Measurements from ENCODE around the gene TMEM144. TPM values are rescaled to one million over a fixed set of nuclear protein-coding genes. Genes with fewer than 3 reads are reported as not detected.

TMEM144 gene
- polyA plus RNA-seq, 10 donors = 1.2 to 5.4 (median 2.2) TPM

DNA sequence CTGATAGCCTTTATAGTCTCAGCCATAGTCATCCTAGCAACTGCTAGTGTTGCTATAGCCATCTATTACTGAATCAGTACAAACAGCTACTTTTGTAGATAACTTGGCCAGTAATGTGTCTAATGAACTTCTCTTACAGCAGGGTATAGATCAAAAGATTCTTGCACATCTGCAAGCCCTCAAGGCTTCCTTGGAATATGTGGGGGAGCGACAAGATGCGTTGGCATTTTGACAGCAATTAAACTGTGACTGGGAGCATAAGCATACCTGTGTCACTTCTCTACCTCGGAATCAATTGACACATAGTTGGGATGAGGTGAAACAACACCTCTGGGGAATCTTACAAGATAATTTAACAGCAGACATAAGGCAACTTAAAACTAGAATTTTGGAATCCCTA lies 87.6 kb downstream of the TMEM144 start:
- DNase-seq = no peak

DNA sequence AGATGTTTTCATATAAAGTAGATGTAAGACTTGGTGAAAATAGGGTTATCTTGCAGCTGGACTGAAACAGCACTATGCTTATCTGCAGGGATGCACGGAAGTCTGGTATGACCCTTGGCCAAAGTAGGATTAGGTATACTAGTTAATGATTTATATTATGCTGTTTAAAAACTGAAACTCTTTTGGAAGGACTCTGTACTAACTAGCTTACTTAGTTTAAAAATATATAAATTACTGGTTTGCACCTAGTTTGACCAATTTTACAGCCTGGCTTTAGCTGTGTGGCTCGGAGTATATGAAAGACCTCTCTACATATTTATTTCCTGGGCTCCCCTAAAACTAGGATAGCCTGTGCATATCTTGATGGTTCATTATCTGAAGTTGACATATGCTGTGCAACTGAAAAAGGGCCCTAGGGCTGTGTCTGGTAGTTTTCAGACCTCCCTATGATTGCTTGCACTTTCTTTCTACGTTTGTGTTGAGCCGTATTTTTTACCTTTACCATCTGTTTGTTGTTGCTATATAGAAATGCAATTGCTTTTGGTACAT lies 89.2 kb downstream of the TMEM144 start:
- DNase-seq = no peak

DNA sequence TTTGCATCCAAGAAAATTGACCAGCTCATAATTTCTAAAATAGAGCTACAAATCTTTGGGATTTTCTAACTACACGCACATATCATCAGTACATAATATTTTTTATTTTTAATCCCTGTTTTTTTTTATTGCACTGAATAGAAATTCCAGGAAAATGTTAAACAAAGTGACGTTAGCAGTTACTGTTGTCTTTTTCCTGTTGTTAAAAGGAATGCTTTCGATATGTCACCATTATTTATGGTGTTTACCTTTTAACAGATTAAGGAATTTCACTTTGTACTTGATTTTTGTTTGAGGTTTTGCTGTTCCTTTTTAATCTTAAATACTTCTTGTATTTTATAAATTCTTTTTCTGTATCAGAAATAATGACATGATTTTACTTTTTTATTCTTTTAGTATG lies 89.7 kb downstream of the TMEM144 start:
- DNase-seq = no peak

DNA sequence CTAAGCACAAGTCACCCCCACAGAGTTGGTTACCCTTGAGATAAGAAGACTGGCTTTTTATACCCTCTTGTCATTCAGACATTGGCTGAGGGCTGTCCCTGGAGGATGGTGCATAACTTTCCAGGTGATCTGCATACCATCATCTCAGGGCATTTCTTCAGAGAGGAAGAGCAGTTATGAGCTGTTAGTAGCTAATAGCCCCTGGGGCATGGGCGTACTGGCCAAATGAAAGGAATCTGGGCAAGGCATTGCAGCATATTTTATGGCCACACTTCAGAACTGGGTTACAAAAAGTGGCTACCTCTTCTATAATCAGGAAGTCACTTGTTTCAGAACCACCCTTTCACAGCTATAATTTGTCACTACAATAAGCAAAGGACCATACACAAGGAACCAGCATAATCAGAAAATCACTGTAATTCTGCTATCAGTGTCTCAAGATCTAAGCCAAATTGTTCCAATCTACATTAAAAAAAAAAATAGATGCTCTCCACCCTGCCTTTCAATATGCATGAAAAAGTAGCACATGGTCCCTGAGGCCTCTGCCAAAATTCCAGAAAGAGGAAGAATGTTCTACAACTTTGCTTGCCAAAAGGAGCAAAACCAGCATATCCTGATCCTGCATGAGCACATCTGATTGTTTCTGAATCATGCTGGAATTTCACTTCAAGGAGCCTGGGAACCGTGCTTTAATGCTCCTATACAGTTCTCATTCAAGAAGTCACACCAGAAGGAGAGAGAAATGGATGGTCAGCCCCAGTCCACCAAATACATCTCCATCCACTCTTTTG lies 92.0 kb downstream of the TMEM144 start:
- peak in 2 of 3 donors; percentile 29 to 36 for DNase-seq

DNA sequence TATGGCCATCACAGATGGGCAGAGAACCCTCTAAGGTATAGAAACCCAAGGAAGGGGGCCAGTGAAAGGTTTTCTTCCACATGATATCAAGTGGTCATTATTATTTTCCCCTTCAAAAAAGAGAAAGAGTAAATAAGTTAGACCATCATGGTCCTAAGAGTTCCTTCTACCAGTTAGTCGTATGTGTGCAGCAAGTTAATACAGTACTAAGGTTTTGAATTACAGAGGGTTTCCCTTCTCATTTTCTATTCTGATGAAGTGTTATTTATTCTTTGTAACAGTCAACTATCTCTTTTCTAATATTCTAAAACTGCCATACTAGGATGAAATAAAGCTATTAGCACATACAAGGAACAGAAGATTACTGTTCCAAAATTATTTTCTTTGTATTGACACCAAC lies 94.4 kb downstream of the TMEM144 start:
- no peak for DNase-seq

Other genes with a start within 250 kb of the TMEM144 start
- gene GASK1B, start 37.5 kb upstream of the TMEM144 start, polyA plus RNA-seq (ENCODE audit: insufficient read length in 10 of 10) = 10 to 100 TPM; 53.9 to 96.6 (median 67.9) TPM